Measurements from ENCODE around the gene C5. TPM values are rescaled to one million over a fixed set of nuclear protein-coding genes. Genes with fewer than 3 reads are reported as not detected.
"Not testable (repeated sequence)": the region's sequence is repeated elsewhere in the genome, so short reads cannot be mapped to it uniquely, and the experiment has no call there.

The C5 gene
- total RNA-seq = 10 to 100 TPM in 2 of 4 donors, 1 to 10 TPM in 2; 3.2 to 13.2 (median 6.8) TPM

- H3K36me3 ChIP-seq = no peaks in the 10 kb centered on the region
- no peak within 1 kb of the TSS for H3K4me3 ChIP-seq
- no peaks in the 10 kb centered on the region for H3K27me3 ChIP-seq
- H3K9me3 ChIP-seq = no peaks in the 10 kb centered on the region
- 85% methylated on average over 6 of the region's 6 CpGs for WGBS
- DNase-seq (ENCODE audit: low spot score in 2 of 2) = no peak
- no peaks in the 10 kb centered on the region for H3K4me1 ChIP-seq
- TF ChIP-seq POLR2A (IDR thresholded peaks at IDR 0.05) (no peak), CTCF (IDR thresholded peaks at IDR 0.05) (no peak)
- H3K27ac ChIP-seq = no peak within 1 kb of the TSS
Measured at GRCh38 chr9:121050128-121050988, at the start of gene C5. C5 (minus strand) TSS chr9:121050275; CDS start chr9:121050246, 29 bp downstream.

- no peak for DNase-seq (ENCODE audit: low spot score in 2 of 2)
- peaks cover 6% of the 10 kb centered on the region for H3K36me3 ChIP-seq
- H3K4me3 ChIP-seq = no peak overlapping the region
- 88% methylated on average over 5 of the region's 5 CpGs for WGBS
- no peak for TF ChIP-seq POLR2AphosphoS5 (IDR thresholded peaks at IDR 0.05)
- TF ChIP-seq CTCF (IDR thresholded peaks at IDR 0.05) = no peak
- TF ChIP-seq EP300 (IDR thresholded peaks at IDR 0.05) = no peak
- no peak for TF ChIP-seq POLR2A (IDR thresholded peaks at IDR 0.05)
- no peak overlapping the region for H3K27ac ChIP-seq
- H3K4me1 ChIP-seq = no peaks in the 10 kb centered on the region
- no peaks in the 10 kb centered on the region for H3K27me3 ChIP-seq
- no peaks in the 10 kb centered on the region for H3K9me3 ChIP-seq
Measured at GRCh38 chr9:121098567-121099198, 48.6 kb upstream of the C5 start.

GRCh38 chr9:121095057-121095456 is 45.0 kb upstream of the C5 start:
- H3K4me1 ChIP-seq = no peaks in the 10 kb centered on the region
- peaks cover 13% of the 10 kb centered on the region for H3K36me3 ChIP-seq
- H3K9me3 ChIP-seq = no peaks in the 10 kb centered on the region
- no peak overlapping the region for H3K27ac ChIP-seq
- TF ChIP-seq POLR2A (IDR thresholded peaks at IDR 0.05) (no peak), CTCF (IDR thresholded peaks at IDR 0.05) (no peak), EP300 (IDR thresholded peaks at IDR 0.05) (no peak), POLR2AphosphoS5 (IDR thresholded peaks at IDR 0.05) (no peak)
- no peak for DNase-seq (ENCODE audit: low spot score in 2 of 2)
- no peak overlapping the region for H3K4me3 ChIP-seq
- no peaks in the 10 kb centered on the region for H3K27me3 ChIP-seq

GRCh38 chr9:121090743-121091142 is 40.7 kb upstream of the C5 start:
- not testable (repeated sequence) for H3K36me3 ChIP-seq; H3K27ac ChIP-seq; DNase-seq (ENCODE audit: low spot score in 2 of 2); H3K27me3 ChIP-seq; H3K4me1 ChIP-seq; H3K4me3 ChIP-seq; H3K9me3 ChIP-seq
- WGBS = 90% methylated on average over 6 of the region's 6 CpGs

- no peaks in the 10 kb centered on the region for H3K27me3 ChIP-seq
- TF ChIP-seq EP300 (IDR thresholded peaks at IDR 0.05) = no peak
- no peak for TF ChIP-seq POLR2AphosphoS5 (IDR thresholded peaks at IDR 0.05)
- no peak for TF ChIP-seq CTCF (IDR thresholded peaks at IDR 0.05)
- TF ChIP-seq POLR2A (IDR thresholded peaks at IDR 0.05) = no peak
- no peak overlapping the region for H3K4me3 ChIP-seq
- H3K27ac ChIP-seq = no peak overlapping the region
- DNase-seq (ENCODE audit: low spot score in 2 of 2) = no peak
- 71% methylated on average over 3 of the region's 3 CpGs for WGBS
- H3K4me1 ChIP-seq = no peaks in the 10 kb centered on the region
- H3K36me3 ChIP-seq = peaks cover 7% of the 10 kb centered on the region
- no peaks in the 10 kb centered on the region for H3K9me3 ChIP-seq
Measured at GRCh38 chr9:121088576-121088975, 38.5 kb upstream of the C5 start.
